ENCODE results near the gene C4BPA. TPM values are rescaled to one million over a fixed set of nuclear protein-coding genes. Genes with fewer than 3 reads are reported as not detected.

C4BPA gene
- total RNA-seq, 1 experiment from 2014 or later = not detected

GRCh38 chr1:207131163-207131562 is 27.1 kb downstream of the C4BPA start:
- H3K4me1 ChIP-seq (ENCODE audit: insufficient read depth, low read length) = no peaks in the 10 kb centered on the region
- H4K91ac ChIP-seq (ENCODE audit: insufficient read length, low read depth, low read length) = no peak overlapping the region
- H4K8ac ChIP-seq (replicated peaks; ENCODE audit: insufficient read length, low read depth, low read length) = no peak overlapping the region
- no peaks in the 10 kb centered on the region for H3K27me3 ChIP-seq (ENCODE audit: insufficient read depth, low read length)
- Mint-ChIP-seq H3K4me3 (no peak overlapping the region), H3K9me3 (peaks cover 9 to 11% of the 10 kb centered on the region in 2 experiments), H3K27ac (no peak overlapping the region), H3K27me3 (ENCODE audit: low read depth) (no peaks in the 10 kb centered on the region), H3K4me1 (peaks cover 5% of the 10 kb centered on the region in 2 experiments; a peak in 3 of 4 replicates), H3K36me3 (ENCODE audit: insufficient read depth in 1 of 3, low read depth in 3 of 3) (peaks cover 0 to 14% (median 0%) of the 10 kb centered on the region in 3 experiments; a peak in 3 of 7 replicates)
- H3K14ac ChIP-seq (ENCODE audit: insufficient read depth, low read length) = no peak overlapping the region
- no peaks in the 10 kb centered on the region for H4K20me1 ChIP-seq (ENCODE audit: control insufficient read depth, insufficient read depth, insufficient read length)
- H3K9me3 ChIP-seq (ENCODE audit: control insufficient read depth, low read depth, low read length) = no peaks in the 10 kb centered on the region
- H2BK15ac ChIP-seq (ENCODE audit: low read depth, low read length) = no peak overlapping the region
- H2BK120ac ChIP-seq (ENCODE audit: low read depth, low read length, poor library complexity, severe bottlenecking) = no peak overlapping the region
- H3K23me2 ChIP-seq (ENCODE audit: insufficient read length, low read depth, low read length, poor library complexity, severe bottlenecking) = no peaks in the 10 kb centered on the region
- no peak overlapping the region for H3K4ac ChIP-seq (ENCODE audit: low read depth, low read length)
- no peak overlapping the region for H3K9ac ChIP-seq (ENCODE audit: extremely low read depth, insufficient read length, low read length)
- no peak overlapping the region for H3K23ac ChIP-seq (ENCODE audit: insufficient read length, low read depth, low read length)
- H2BK5ac ChIP-seq (ENCODE audit: insufficient read length, low read length) = no peak overlapping the region
- no peak overlapping the region for H3K27ac ChIP-seq (ENCODE audit: insufficient read length, low read depth, low read length)
- H2BK12ac ChIP-seq (ENCODE audit: insufficient read length, low read depth, low read length) = no peak overlapping the region
- no peak for DNase-seq
- H3K79me1 ChIP-seq (ENCODE audit: insufficient read depth, low read depth, low read length, poor library complexity, severe bottlenecking) = no peaks in the 10 kb centered on the region
- no peak overlapping the region for H3K4me2 ChIP-seq (ENCODE audit: insufficient read depth, insufficient read length, low read length)
- no peak overlapping the region for H3T11ph ChIP-seq (ENCODE audit: low read length)
- no CpG with 5 or more reads among the region's 4 CpGs for WGBS (ENCODE audit: extremely low coverage, insufficient read length, low lambda C conversion rate)
- no peak overlapping the region for H3K18ac ChIP-seq (ENCODE audit: insufficient read length, low read depth, low read length)
- H3K79me2 ChIP-seq (ENCODE audit: insufficient read depth, low read length) = no peaks in the 10 kb centered on the region
- no peak for TF ChIP-seq CTCF (conservative IDR thresholded peaks at IDR 0.05)
- no peak overlapping the region for H4K5ac ChIP-seq (ENCODE audit: insufficient read length, low read depth, low read length)
- H2BK20ac ChIP-seq (ENCODE audit: low read depth, low read length, poor library complexity, severe bottlenecking) = no peak overlapping the region
- no peak overlapping the region for H2AFZ ChIP-seq (ENCODE audit: low read length)
- H2AK5ac ChIP-seq (ENCODE audit: insufficient read length, low read length) = no peak overlapping the region
- H3K56ac ChIP-seq (ENCODE audit: insufficient read length, low read depth, low read length) = no peak overlapping the region

Measured in H9 (cell line).